Measurements from ENCODE around the gene NRXN3. TPM values are rescaled to one million over a fixed set of nuclear protein-coding genes. Genes with fewer than 3 reads are reported as not detected.

NRXN3 gene
- total and polyA plus RNA-seq, 2 of the 4 experiments (the other 2 are of a cell fraction): 4.8 to 25.1 TPM

GRCh38 chr14:78248501-78249090, 78.4 kb downstream of the NRXN3 start:
- no peak overlapping the region for H3K18ac ChIP-seq (ENCODE audit: low read depth, low read length)
- H3K79me1 ChIP-seq (ENCODE audit: low read depth in 1 of 2, low read length in 2 of 2): no peaks in the 10 kb centered on the region
- DNase-seq (no peak), ATAC-seq (ENCODE audit: low read depth) (no peak)
- no peak overlapping the region for H2AK5ac ChIP-seq (ENCODE audit: low read depth, low read length)
- no peak overlapping the region for H2BK15ac ChIP-seq (ENCODE audit: low read depth, low read length)
- no peak overlapping the region for H3K9ac ChIP-seq (ENCODE audit: low read depth, low read length)
- no peaks in the 10 kb centered on the region for H3K27me3 ChIP-seq (ENCODE audit: control insufficient read depth, insufficient read depth, low read length)
- H3K36me3 ChIP-seq (ENCODE audit: control insufficient read depth, insufficient read depth, low read length): no peaks in the 10 kb centered on the region
- no peak overlapping the region for H4K8ac ChIP-seq (ENCODE audit: low read depth in 2 of 2, low read length in 2 of 2)
- H2BK120ac ChIP-seq (ENCODE audit: low read depth, low read length): no peak overlapping the region
- TF ChIP-seq NFE2L2 (IDR thresholded peaks at IDR 0.05; ENCODE audit: low read depth, low read length) (no peak), ELK1 (IDR thresholded peaks at IDR 0.05; ENCODE audit: borderline replicate concordance, low read depth, low read length) (no peak), FOS (IDR thresholded peaks at IDR 0.05; ENCODE audit: low read depth, low read length) (no peak), RCOR1 (IDR thresholded peaks at IDR 0.05; ENCODE audit: insufficient replicate concordance, low read length) (no peak), CHD1 (IDR thresholded peaks at IDR 0.05; ENCODE audit: low read depth, low read length) (no peak), CEBPB (IDR thresholded peaks at IDR 0.05; ENCODE audit: low read depth, low read length) (no peak), MAFK (IDR thresholded peaks at IDR 0.05; ENCODE audit: low read depth, low read length) (no peak), RFX5 (IDR thresholded peaks at IDR 0.05; ENCODE audit: low read depth, low read length) (no peak), MAZ (IDR thresholded peaks at IDR 0.05; ENCODE audit: borderline replicate concordance, low read depth, low read length) (no peak), MXI1 (IDR thresholded peaks at IDR 0.05; ENCODE audit: borderline replicate concordance, low read depth, low read length) (no peak), SMC3 (IDR thresholded peaks at IDR 0.05; ENCODE audit: low read depth, low read length) (no peak), RAD21 (IDR thresholded peaks at IDR 0.05; ENCODE audit: low read length) (no peak), BHLHE40 (IDR thresholded peaks at IDR 0.05; ENCODE audit: low read depth, low read length) (no peak)
- H3K56ac ChIP-seq (ENCODE audit: extremely low read depth, insufficient read depth, low read length): no peak overlapping the region
- no peaks in the 10 kb centered on the region for H3K9me1 ChIP-seq (ENCODE audit: insufficient read depth, low read length)
- no peak overlapping the region for H3K23ac ChIP-seq (ENCODE audit: low read depth, low read length)
- H3K9me3 ChIP-seq (ENCODE audit: control insufficient read depth, insufficient read depth, low read length): peaks cover 16% of the 10 kb centered on the region
- H3K4me1 ChIP-seq (ENCODE audit: control insufficient read depth, insufficient read depth, low read length): no peaks in the 10 kb centered on the region
- no peaks in the 10 kb centered on the region for H4K20me1 ChIP-seq (ENCODE audit: insufficient read depth, low read length)
- H3K4me2 ChIP-seq (ENCODE audit: low read depth, low read length): no peak overlapping the region
- no peak overlapping the region for H2BK5ac ChIP-seq (ENCODE audit: low read depth, low read length, poor library complexity, severe bottlenecking)
- in situ Hi-C loops (cut with MboI; ENCODE audit: low sequenced_read_pairs): no loop called here
- no TSS peak for BruUV-seq (replicated peaks)
- H3K14ac ChIP-seq (replicated peaks; ENCODE audit: low read depth, low read length): no peak overlapping the region
- WGBS, 2 experiments (ENCODE audit: extremely low coverage in 2 of 2, insufficient read length in 1 of 2): no CpG with 5 or more reads among the region's 3 CpGs
- H2BK20ac ChIP-seq (ENCODE audit: low read depth, low read length): no peak overlapping the region
- intact Hi-C loops (cut with micrococcal nuclease): no loop called here
- no peak overlapping the region for H4K91ac ChIP-seq (ENCODE audit: insufficient read depth, low read depth, low read length)
- ChIA-PET CTCF (no interaction called here), POLR2A (ENCODE audit: unreplicated experiment) (no interaction called here)
- H3K4me3 ChIP-seq (ENCODE audit: insufficient read depth, low read depth, low read length): no peak overlapping the region
- H3K27ac ChIP-seq (ENCODE audit: insufficient read depth, low read length): no peak overlapping the region
- no peak overlapping the region for H2AK9ac ChIP-seq (replicated peaks; ENCODE audit: low read depth, low read length, poor library complexity)
- H4K5ac ChIP-seq (ENCODE audit: low read depth, low read length): no peak overlapping the region
- H2AFZ ChIP-seq (replicated peaks; ENCODE audit: low read length, poor library complexity): no peak overlapping the region
- dilution Hi-C loops (cut with HindIII; ENCODE audit: low sequenced_read_pairs, unreplicated experiment): no loop called here
- H3K4ac ChIP-seq (ENCODE audit: low read depth, low read length): no peak overlapping the region

All from IMR-90 (cell line).